GM19099 (cell line): ENCODE results near the gene RTF1.

ENCODE experiments used
- POLR2A ChIP-seq: IDR thresholded peaks from 3 replicates; pipeline ENCODE4 v1.6.1; 2011; ENCODE audit warnings: low read depth; ENCODE audit not compliant: insufficient read length; ENCODE audit errors: extremely low read depth

The RTF1 gene

DNA sequence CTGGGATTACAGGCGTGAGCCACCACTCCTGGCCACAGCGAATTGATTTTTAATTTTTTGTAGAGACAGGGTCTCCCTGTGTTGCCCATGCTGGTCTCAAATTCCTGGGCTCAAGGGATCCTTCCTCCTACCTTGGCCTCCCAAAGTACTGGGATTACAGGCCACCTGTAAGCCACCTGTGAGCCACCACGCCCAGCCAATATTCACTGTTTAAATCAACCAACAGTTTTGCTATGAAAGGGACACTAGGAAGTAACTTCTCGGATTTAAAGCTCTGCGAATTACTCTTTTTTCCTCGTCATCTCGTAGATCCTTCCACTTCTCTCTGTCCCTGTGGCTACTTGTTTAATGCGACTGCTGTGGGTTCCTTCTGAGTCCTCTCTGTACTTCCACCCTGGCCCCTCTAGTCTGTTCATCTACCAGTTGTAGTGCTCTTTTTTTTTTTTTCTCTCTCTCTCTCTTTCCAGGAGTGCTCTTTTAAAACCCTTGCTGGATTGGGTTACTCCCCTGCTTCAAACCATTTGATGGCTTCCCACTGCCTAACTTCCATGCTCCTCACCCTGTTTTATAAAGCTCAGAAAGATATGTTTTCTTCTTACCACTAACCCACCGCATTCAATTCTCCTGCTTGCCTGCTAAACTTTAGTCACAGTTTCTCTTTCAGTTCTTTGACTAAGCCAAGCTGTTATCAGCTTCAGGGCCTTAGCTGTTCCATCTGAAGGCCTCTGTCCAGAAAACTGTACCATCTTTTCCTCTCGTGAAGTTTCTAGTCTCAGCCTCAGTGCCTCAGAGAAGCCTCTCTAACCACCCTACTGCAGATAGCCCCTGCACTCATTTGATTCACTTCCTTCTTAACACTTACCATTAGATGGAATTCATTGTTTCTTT lies 12.4 kb downstream of the RTF1 start:
- TF ChIP-seq POLR2A, result no peak

- TF ChIP-seq POLR2A, result no peak
Observed at GRCh38 chr15:41435037-41435786, 18.3 kb downstream of the RTF1 start.

- TF ChIP-seq POLR2A, result no peak
Observed at GRCh38 chr15:41437448-41437847, 20.6 kb downstream of the RTF1 start.

DNA sequence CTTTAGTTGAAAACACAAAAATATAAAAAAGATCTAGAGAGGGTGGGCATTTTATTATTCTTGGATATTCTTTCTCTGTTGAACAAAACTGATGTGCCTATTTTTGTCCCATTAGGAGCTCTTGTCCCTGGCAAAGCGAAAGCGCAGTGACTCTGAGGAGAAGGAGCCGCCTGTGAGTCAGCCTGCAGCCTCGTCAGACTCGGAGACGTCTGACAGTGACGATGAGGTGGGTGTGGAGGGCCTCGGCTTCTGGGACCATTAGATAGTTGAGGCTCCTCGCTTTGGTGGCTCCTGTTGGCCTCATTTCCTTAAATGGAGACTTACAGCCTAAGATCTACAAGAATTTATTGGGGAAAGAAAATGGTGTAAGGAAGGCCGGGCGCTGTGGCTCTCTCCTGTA lies 21.3 kb downstream of the RTF1 start:
- TF ChIP-seq POLR2A, result no peak

GRCh38 chr15:41443275-41443674 lies 26.4 kb downstream of the RTF1 start:
- no peak for TF ChIP-seq POLR2A

DNA sequence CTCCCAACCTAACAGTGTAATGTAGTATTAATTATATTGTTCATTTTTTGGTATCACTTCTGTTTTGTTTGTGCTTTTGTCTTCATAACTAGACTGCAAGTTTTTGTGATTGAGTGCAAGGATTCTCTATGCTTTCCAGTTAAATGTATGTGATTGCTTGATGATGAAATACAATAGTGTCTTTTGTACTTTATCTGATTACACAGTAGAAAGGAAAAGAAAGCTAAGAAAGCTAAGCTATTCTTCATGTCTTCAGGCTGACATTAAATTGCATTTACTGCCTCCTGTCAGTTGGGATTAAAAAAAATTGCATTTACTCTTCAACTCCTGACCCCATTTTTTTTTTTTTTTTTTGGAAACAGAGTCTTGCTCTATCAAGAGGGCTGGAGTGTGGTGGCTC lies 28.5 kb downstream of the RTF1 start:
- TF ChIP-seq POLR2A, result no peak

GRCh38 chr15:41462084-41462795 lies 45.3 kb downstream of the RTF1 start:
- TF ChIP-seq POLR2A, result no peak

DNA sequence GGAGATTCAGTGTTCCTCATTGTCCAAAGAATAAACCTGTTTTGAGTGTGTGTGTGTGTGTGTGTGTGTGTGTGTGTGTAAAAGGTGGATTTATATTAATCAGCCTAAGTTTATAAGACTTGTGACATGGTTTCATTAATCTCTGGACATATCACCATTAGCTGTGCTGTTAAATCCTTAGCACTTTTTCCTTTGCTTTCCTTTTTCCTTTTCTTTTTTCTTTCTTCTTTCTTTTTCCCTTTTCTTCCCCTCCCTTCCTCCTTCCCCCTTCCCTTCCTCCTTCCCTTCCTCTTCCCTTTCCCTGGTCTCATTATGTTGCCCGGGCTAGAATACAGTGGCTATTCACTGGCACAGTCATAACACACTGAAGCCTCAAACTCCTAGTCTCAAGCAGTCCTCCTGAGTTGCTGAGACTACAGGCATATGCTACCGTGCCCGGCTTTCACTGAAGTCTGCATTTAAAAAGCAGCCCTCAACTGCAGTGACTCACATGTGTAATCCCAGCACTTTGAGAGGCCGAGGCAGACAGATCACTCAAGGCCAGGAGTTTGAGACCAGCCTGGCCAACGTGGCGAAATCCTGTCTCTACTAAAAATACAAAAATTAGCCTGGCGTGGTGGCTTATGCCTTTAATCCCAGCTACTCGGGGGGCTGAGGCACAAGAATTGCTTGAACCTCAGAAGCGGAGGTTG lies 48.1 kb downstream of the RTF1 start:
- no peak for TF ChIP-seq POLR2A

DNA sequence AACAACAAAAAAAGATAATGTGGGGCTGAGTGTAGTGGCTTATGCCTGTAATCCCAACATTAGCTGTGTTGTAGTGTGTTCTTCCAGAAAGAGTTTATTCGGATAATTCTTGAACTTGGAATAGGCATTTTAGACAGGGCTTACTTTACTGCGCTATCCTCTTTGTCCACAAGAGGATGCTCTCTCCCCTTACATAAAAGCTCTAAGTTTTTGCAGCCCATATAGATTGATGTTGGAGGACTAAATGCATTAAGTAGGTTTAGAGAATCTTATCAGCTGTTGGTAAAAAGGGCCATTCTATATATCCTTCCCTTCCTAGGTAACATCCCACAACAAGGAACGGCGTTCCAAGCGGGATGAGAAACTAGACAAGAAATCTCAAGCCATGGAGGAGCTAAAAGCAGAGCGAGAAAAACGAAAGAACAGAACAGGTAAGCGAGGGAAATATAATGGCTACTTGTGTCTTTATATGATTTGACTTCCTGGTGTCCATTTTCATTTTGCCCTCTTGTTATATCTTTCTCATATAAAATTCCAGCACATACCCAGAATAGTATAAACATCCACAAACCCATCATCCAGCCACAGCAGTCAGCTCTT lies 49.0 kb downstream of the RTF1 start:
- TF ChIP-seq POLR2A, result no peak

DNA sequence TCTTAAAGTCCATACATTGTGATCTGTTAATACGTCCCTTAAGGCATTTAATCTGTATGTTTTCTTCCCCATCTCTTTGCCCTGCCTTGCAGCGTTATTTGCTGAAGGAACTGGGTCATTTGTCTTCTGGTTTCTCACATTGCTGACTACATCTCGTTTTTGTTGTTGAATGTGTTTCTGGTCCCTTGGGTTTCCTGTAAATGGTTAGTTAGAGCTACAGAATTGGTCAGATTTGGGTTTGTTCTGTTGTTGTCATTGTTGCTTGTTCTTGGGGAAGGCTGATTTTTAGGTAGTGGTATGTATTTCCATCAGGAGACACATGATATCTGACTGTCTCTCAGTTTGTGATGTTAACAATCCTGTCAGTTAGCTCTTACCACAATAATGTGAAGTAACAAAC lies 49.8 kb downstream of the RTF1 start:
- no peak for TF ChIP-seq POLR2A

- TF ChIP-seq POLR2A, result no peak
Observed at GRCh38 chr15:41473418-41473817, 56.5 kb downstream of the RTF1 start.

- no peak for TF ChIP-seq POLR2A
Observed at GRCh38 chr15:41474436-41474835, 57.5 kb downstream of the RTF1 start.

- TF ChIP-seq POLR2A, result no peak
Observed at GRCh38 chr15:41474941-41475340, 58.0 kb downstream of the RTF1 start.

DNA sequence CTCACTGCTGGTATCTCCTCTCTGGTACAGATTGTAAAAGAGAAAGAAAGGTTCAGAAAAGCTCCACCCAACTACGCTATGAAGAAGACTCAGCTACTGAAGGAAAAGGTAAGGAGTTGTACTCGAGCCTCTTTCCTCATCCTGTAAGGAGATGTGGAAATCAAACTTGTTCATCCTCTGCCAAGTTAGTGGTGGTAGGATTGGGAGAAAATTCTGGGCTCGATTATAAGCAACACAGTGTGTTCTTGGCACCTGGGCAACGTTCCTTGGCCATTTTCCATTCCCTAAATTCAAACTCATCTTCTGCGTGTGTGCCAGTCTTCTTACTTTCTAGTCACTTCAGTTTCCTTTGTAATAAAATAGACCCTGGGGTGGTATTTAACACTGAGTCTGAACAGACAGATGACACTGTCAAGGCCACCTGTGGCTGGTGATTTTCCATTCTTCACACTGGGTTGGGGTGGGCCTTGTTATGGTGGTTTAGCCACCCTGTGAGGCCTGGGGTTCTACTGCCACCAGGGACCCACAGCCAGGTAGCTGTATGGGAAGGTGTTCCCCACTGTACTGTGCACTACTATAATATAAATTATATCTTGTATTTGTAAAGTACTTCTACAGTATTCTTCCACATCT lies 59.6 kb downstream of the RTF1 start:
- no peak for TF ChIP-seq POLR2A

DNA sequence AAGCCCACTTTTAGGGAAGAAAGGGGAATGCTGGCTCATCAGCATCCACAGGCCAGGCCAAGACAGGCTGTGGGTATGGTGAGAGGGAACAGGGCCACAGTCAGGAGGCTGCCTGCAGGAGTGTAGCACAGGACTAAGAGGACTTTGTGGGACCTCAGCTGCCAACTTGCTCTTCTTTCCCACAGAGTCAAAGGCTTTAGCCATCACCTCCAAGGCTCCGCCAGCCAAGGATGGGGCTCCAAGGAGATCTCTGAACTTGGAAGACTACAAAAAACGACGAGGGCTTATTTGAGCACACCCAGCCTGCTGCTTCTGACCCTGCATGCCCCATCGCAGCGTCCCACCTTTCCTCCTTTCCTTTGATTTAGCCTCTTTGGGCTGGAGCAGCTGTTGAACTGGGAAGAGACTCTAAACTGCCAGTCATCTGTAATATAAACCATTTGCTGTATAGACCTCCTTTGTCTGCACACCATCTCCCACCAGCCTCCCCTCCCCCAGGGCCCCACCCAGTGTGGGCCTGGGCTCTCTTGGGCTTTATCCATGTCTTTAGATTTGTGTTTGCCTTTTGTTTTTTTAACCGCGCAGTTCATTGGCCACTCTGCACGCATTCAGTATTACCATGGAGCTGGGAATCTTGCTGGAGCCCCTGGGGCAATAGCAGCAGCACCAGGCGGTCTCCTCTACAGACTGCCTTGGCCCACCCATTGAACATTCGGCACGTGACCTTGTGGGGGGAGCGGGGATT lies 63.7 kb downstream of the RTF1 start:
- no peak for TF ChIP-seq POLR2A
